ENCODE results near the gene TANGO2.

Gene TANGO2

GRCh38 chr22:19976671-19977070 lies 44.2 kb upstream of the TANGO2 start:
- no peak for DNase-seq
- Histone ChIP-seq H3K4me1 (ENCODE audit: control insufficient read depth, insufficient read depth, low read length, poor library complexity, severe bottlenecking) (no peaks in the 10 kb centered on the region), H3K27me3 (replicated peaks; ENCODE audit: control insufficient read depth, insufficient read depth, low read length, poor library complexity, severe bottlenecking) (no peaks in the 10 kb centered on the region), H3K27ac (ENCODE audit: insufficient read depth, low read length, poor library complexity, severe bottlenecking) (no peak overlapping the region), H3K9me3 (ENCODE audit: control insufficient read depth, low read length) (no peaks in the 10 kb centered on the region), H3K36me3 (ENCODE audit: control insufficient read depth, insufficient read depth, low read length) (no peaks in the 10 kb centered on the region), H3K4me3 (ENCODE audit: insufficient read depth, low read depth, low read length, poor library complexity, severe bottlenecking) (no peak overlapping the region)

- no peaks in the 10 kb centered on the region for H3K36me3 ChIP-seq (ENCODE audit: control insufficient read depth, insufficient read depth, low read length)
- no peak overlapping the region for H3K4me3 ChIP-seq (ENCODE audit: insufficient read depth, low read depth, low read length, poor library complexity, severe bottlenecking)
- H3K27me3 ChIP-seq (replicated peaks; ENCODE audit: control insufficient read depth, insufficient read depth, low read length, poor library complexity, severe bottlenecking): no peaks in the 10 kb centered on the region
- DNase-seq: no peak
- no peaks in the 10 kb centered on the region for H3K4me1 ChIP-seq (ENCODE audit: control insufficient read depth, insufficient read depth, low read length, poor library complexity, severe bottlenecking)
- H3K9me3 ChIP-seq (ENCODE audit: control insufficient read depth, low read length): no peaks in the 10 kb centered on the region
- no peak overlapping the region for H3K27ac ChIP-seq (ENCODE audit: insufficient read depth, low read length, poor library complexity, severe bottlenecking)
Measured at GRCh38 chr22:19977296-19978243, 43.3 kb upstream of the TANGO2 start.

GRCh38 chr22:19978748-19979147 lies 42.2 kb upstream of the TANGO2 start:
- Histone ChIP-seq H3K27me3 (replicated peaks; ENCODE audit: control insufficient read depth, insufficient read depth, low read length, poor library complexity, severe bottlenecking) (no peaks in the 10 kb centered on the region), H3K27ac (ENCODE audit: insufficient read depth, low read length, poor library complexity, severe bottlenecking) (no peak overlapping the region), H3K36me3 (ENCODE audit: control insufficient read depth, insufficient read depth, low read length) (no peaks in the 10 kb centered on the region), H3K4me1 (ENCODE audit: control insufficient read depth, insufficient read depth, low read length, poor library complexity, severe bottlenecking) (no peaks in the 10 kb centered on the region), H3K9me3 (ENCODE audit: control insufficient read depth, low read length) (no peaks in the 10 kb centered on the region), H3K4me3 (ENCODE audit: insufficient read depth, low read depth, low read length, poor library complexity, severe bottlenecking) (no peak overlapping the region)
- DNase-seq: no peak

- H3K36me3 ChIP-seq (ENCODE audit: control insufficient read depth, insufficient read depth, low read length): no peaks in the 10 kb centered on the region
- DNase-seq: no peak
Measured at GRCh38 chr22:19979712-19980493, 41.0 kb upstream of the TANGO2 start.

GRCh38 chr22:19980766-19981165 lies 40.1 kb upstream of the TANGO2 start:
- H3K36me3 ChIP-seq (ENCODE audit: control insufficient read depth, insufficient read depth, low read length): no peaks in the 10 kb centered on the region
- no peaks in the 10 kb centered on the region for H3K27me3 ChIP-seq (replicated peaks; ENCODE audit: control insufficient read depth, insufficient read depth, low read length, poor library complexity, severe bottlenecking)
- no peaks in the 10 kb centered on the region for H3K9me3 ChIP-seq (ENCODE audit: control insufficient read depth, low read length)
- no peaks in the 10 kb centered on the region for H3K4me1 ChIP-seq (ENCODE audit: control insufficient read depth, insufficient read depth, low read length, poor library complexity, severe bottlenecking)
- H3K4me3 ChIP-seq (ENCODE audit: insufficient read depth, low read depth, low read length, poor library complexity, severe bottlenecking): no peak overlapping the region
- H3K27ac ChIP-seq (ENCODE audit: insufficient read depth, low read length, poor library complexity, severe bottlenecking): no peak overlapping the region
- DNase-seq: no peak

More at GRCh38 chr22:19979712-19980493, 41.0 kb upstream of the TANGO2 start:
- Histone ChIP-seq H3K9me3 (ENCODE audit: control insufficient read depth, low read length) (no peaks in the 10 kb centered on the region), H3K27me3 (replicated peaks; ENCODE audit: control insufficient read depth, insufficient read depth, low read length, poor library complexity, severe bottlenecking) (no peaks in the 10 kb centered on the region), H3K27ac (ENCODE audit: insufficient read depth, low read length, poor library complexity, severe bottlenecking) (no peak overlapping the region), H3K4me1 (ENCODE audit: control insufficient read depth, insufficient read depth, low read length, poor library complexity, severe bottlenecking) (no peaks in the 10 kb centered on the region), H3K4me3 (ENCODE audit: insufficient read depth, low read depth, low read length, poor library complexity, severe bottlenecking) (no peak overlapping the region)

GRCh38 chr22:19981171-19981960 lies 39.5 kb upstream of the TANGO2 start:
- Histone ChIP-seq H3K36me3 (ENCODE audit: control insufficient read depth, insufficient read depth, low read length) (no peaks in the 10 kb centered on the region), H3K27ac (ENCODE audit: insufficient read depth, low read length, poor library complexity, severe bottlenecking) (no peak overlapping the region), H3K4me3 (ENCODE audit: insufficient read depth, low read depth, low read length, poor library complexity, severe bottlenecking) (no peak overlapping the region), H3K9me3 (ENCODE audit: control insufficient read depth, low read length) (no peaks in the 10 kb centered on the region), H3K4me1 (ENCODE audit: control insufficient read depth, insufficient read depth, low read length, poor library complexity, severe bottlenecking) (peaks cover 3% of the 10 kb centered on the region), H3K27me3 (replicated peaks; ENCODE audit: control insufficient read depth, insufficient read depth, low read length, poor library complexity, severe bottlenecking) (no peaks in the 10 kb centered on the region)
- DNase-seq: no peak

- H3K4me3 ChIP-seq (ENCODE audit: insufficient read depth, low read depth, low read length, poor library complexity, severe bottlenecking): no peak overlapping the region
- H3K27ac ChIP-seq (ENCODE audit: insufficient read depth, low read length, poor library complexity, severe bottlenecking): no peak overlapping the region
- H3K27me3 ChIP-seq (replicated peaks; ENCODE audit: control insufficient read depth, insufficient read depth, low read length, poor library complexity, severe bottlenecking): no peaks in the 10 kb centered on the region
- H3K36me3 ChIP-seq (ENCODE audit: control insufficient read depth, insufficient read depth, low read length): no peaks in the 10 kb centered on the region
- H3K9me3 ChIP-seq (ENCODE audit: control insufficient read depth, low read length): no peaks in the 10 kb centered on the region
- DNase-seq: no peak
- peaks cover 8% of the 10 kb centered on the region for H3K4me1 ChIP-seq (ENCODE audit: control insufficient read depth, insufficient read depth, low read length, poor library complexity, severe bottlenecking)
Measured at GRCh38 chr22:19981961-19982920, 38.7 kb upstream of the TANGO2 start.

- Histone ChIP-seq H3K27me3 (replicated peaks; ENCODE audit: control insufficient read depth, insufficient read depth, low read length, poor library complexity, severe bottlenecking) (no peaks in the 10 kb centered on the region), H3K9me3 (ENCODE audit: control insufficient read depth, low read length) (no peaks in the 10 kb centered on the region), H3K4me1 (ENCODE audit: control insufficient read depth, insufficient read depth, low read length, poor library complexity, severe bottlenecking) (peaks cover 8% of the 10 kb centered on the region), H3K4me3 (ENCODE audit: insufficient read depth, low read depth, low read length, poor library complexity, severe bottlenecking) (no peak overlapping the region), H3K36me3 (ENCODE audit: control insufficient read depth, insufficient read depth, low read length) (no peaks in the 10 kb centered on the region), H3K27ac (ENCODE audit: insufficient read depth, low read length, poor library complexity, severe bottlenecking) (no peak overlapping the region)
- no peak for DNase-seq
Measured at GRCh38 chr22:19982991-19983578, 37.8 kb upstream of the TANGO2 start.

- Histone ChIP-seq H3K4me1 (ENCODE audit: control insufficient read depth, insufficient read depth, low read length, poor library complexity, severe bottlenecking) (peaks cover 8% of the 10 kb centered on the region), H3K4me3 (ENCODE audit: insufficient read depth, low read depth, low read length, poor library complexity, severe bottlenecking) (no peak overlapping the region), H3K9me3 (ENCODE audit: control insufficient read depth, low read length) (no peaks in the 10 kb centered on the region), H3K27ac (ENCODE audit: insufficient read depth, low read length, poor library complexity, severe bottlenecking) (no peak overlapping the region), H3K36me3 (ENCODE audit: control insufficient read depth, insufficient read depth, low read length) (no peaks in the 10 kb centered on the region), H3K27me3 (replicated peaks; ENCODE audit: control insufficient read depth, insufficient read depth, low read length, poor library complexity, severe bottlenecking) (no peaks in the 10 kb centered on the region)
- DNase-seq: no peak
Measured at GRCh38 chr22:19983741-19984140, 37.2 kb upstream of the TANGO2 start.

All from effector memory CD4-positive, alpha-beta T cell (primary cell).